T-helper 17 cell (primary cell): ENCODE data around the gene HNRNPDL. TPM values are rescaled to one million over a fixed set of nuclear protein-coding genes. Genes with fewer than 3 reads are reported as not detected.
"Not testable (repeated sequence)": the region's sequence is repeated elsewhere in the genome, so short reads cannot be mapped to it uniquely, and the experiment has no call there.

Experiments
- ATAC-seq: fragments of 150-1000 bp; cut with Tn5 transposase; 2 replicates; pipeline ENCODE4 v1.10.0; 2021; ENCODE audit warnings: mild to moderate bottlenecking, moderate library complexity
- DNase-seq, 3 donors: peaks; one replicate each; pipeline versions ENCODE4 v3.0.0 to v3.0.0-alpha.2; 2020 to 2021
- H3K9me3 ChIP-seq: one replicate; pipeline ENCODE4 v1.7.0; 2013; ENCODE audit warnings: low read length, mild to moderate bottlenecking; ENCODE audit not compliant: control insufficient read depth, poor library complexity, severe bottlenecking
- H3K27ac Mint-ChIP-seq: one replicate; pipeline ENCODE4 v1.8.0; 2022; ENCODE audit warnings: mild to moderate bottlenecking, moderate library complexity, mixed read lengths
- H3K27me3 Mint-ChIP-seq: one replicate; pipeline ENCODE4 v1.8.0; 2022; ENCODE audit warnings: mixed read lengths
- H3K36me3 Mint-ChIP-seq: one replicate; pipeline ENCODE4 v1.8.0; 2022; ENCODE audit warnings: low read depth, mixed read lengths
- H3K4me1 Mint-ChIP-seq: one replicate; pipeline ENCODE4 v1.8.0; 2022; ENCODE audit warnings: mild to moderate bottlenecking, mixed read lengths
- H3K4me3 Mint-ChIP-seq: one replicate; pipeline ENCODE4 v1.8.0; 2022; ENCODE audit warnings: mild to moderate bottlenecking, moderate library complexity, mixed read lengths
- total RNA-seq, 4 donors: library from RNA in 2 of 4; stranded (reverse) in 2 of 4; gene quantifications; one replicate each; pipeline ENCODE4 v1.2.3 and lab custom pipeline; 2022 to 2026

Gene HNRNPDL
- total RNA-seq (100 to 1,000 TPM; 339 to 360 TPM), total RNA-seq (lab: John Stamatoyannopoulos, UW) (621 to 622 reads per million in 2 donors)

GRCh38 chr4:82430193-82430963 is at the start of gene HNRNPDL, which contains the start of gene ENOPH1:
Gene HNRNPDL (minus strand): TSS chr4:82430462. CDS start chr4:82429690, 772 bp downstream.
Gene ENOPH1 (plus strand): TSS chr4:82430590. CDS start chr4:82430830, 240 bp downstream.
- H3K27ac Mint-ChIP-seq, result peak within 1 kb of the TSS; percentile 97
- peaks cover 6% of the 10 kb centered on the region for H3K36me3 Mint-ChIP-seq
- ATAC-seq (peak; percentile 78), DNase-seq (peak; percentile 91 to 94 (median 94))
- peak within 1 kb of the TSS; percentile 98 for H3K4me3 Mint-ChIP-seq
- H3K9me3 ChIP-seq, result no peaks in the 10 kb centered on the region
- H3K27me3 Mint-ChIP-seq, result no peaks in the 10 kb centered on the region
- H3K4me1 Mint-ChIP-seq, result peaks cover 42% of the 10 kb centered on the region

GRCh38 chr4:82479562-82479961 is 49.3 kb upstream of the HNRNPDL start:
- no peaks in the 10 kb centered on the region for H3K9me3 ChIP-seq
- H3K27ac Mint-ChIP-seq, result no peak overlapping the region
- no peak overlapping the region for H3K4me3 Mint-ChIP-seq
- H3K27me3 Mint-ChIP-seq, result no peaks in the 10 kb centered on the region
- DNase-seq (no peak), ATAC-seq (no peak)
- no peaks in the 10 kb centered on the region for H3K4me1 Mint-ChIP-seq
- H3K36me3 Mint-ChIP-seq, result peaks cover 7% of the 10 kb centered on the region

- not testable (repeated sequence) for H3K4me1 Mint-ChIP-seq, H3K4me3 Mint-ChIP-seq, H3K9me3 ChIP-seq, H3K27me3 Mint-ChIP-seq, H3K27ac Mint-ChIP-seq, H3K36me3 Mint-ChIP-seq, DNase-seq, ATAC-seq
Observed at GRCh38 chr4:82477469-82477868, 47.2 kb upstream of the HNRNPDL start.

GRCh38 chr4:82475931-82476330 is 45.7 kb upstream of the HNRNPDL start:
- not testable (repeated sequence) for H3K9me3 ChIP-seq, H3K27me3 Mint-ChIP-seq, DNase-seq, H3K4me1 Mint-ChIP-seq, H3K27ac Mint-ChIP-seq, H3K4me3 Mint-ChIP-seq, H3K36me3 Mint-ChIP-seq, ATAC-seq

- H3K27ac Mint-ChIP-seq, result no peak overlapping the region
- no peak overlapping the region for H3K4me3 Mint-ChIP-seq
- peaks cover 3% of the 10 kb centered on the region for H3K4me1 Mint-ChIP-seq
- H3K27me3 Mint-ChIP-seq, result no peaks in the 10 kb centered on the region
- DNase-seq (no peak), ATAC-seq (no peak)
- H3K36me3 Mint-ChIP-seq, result peaks cover 3% of the 10 kb centered on the region
- no peaks in the 10 kb centered on the region for H3K9me3 ChIP-seq
Observed at GRCh38 chr4:82473621-82474164, 43.4 kb upstream of the HNRNPDL start.

GRCh38 chr4:82473080-82473479 is 42.8 kb upstream of the HNRNPDL start:
- not testable (repeated sequence) for ATAC-seq, H3K9me3 ChIP-seq, DNase-seq, H3K4me3 Mint-ChIP-seq, H3K27me3 Mint-ChIP-seq, H3K4me1 Mint-ChIP-seq, H3K27ac Mint-ChIP-seq, H3K36me3 Mint-ChIP-seq

GRCh38 chr4:82469791-82470345 is 39.6 kb upstream of the HNRNPDL start:
- no peak for DNase-seq

GRCh38 chr4:82467471-82467870 is 37.2 kb upstream of the HNRNPDL start:
- ATAC-seq, result no peak
- H3K4me3 Mint-ChIP-seq, result no peak overlapping the region
- H3K36me3 Mint-ChIP-seq, result peaks cover 12% of the 10 kb centered on the region
- DNase-seq, result no peak
- peaks cover 14% of the 10 kb centered on the region for H3K4me1 Mint-ChIP-seq
- no peaks in the 10 kb centered on the region for H3K27me3 Mint-ChIP-seq
- no peak overlapping the region for H3K27ac Mint-ChIP-seq
- no peaks in the 10 kb centered on the region for H3K9me3 ChIP-seq

More at GRCh38 chr4:82469791-82470345, 39.6 kb upstream of the HNRNPDL start:
- no peaks in the 10 kb centered on the region for H3K27me3 Mint-ChIP-seq
- H3K27ac Mint-ChIP-seq, result no peak overlapping the region
- no peak overlapping the region for H3K4me3 Mint-ChIP-seq
- peaks cover 5% of the 10 kb centered on the region for H3K4me1 Mint-ChIP-seq
- H3K36me3 Mint-ChIP-seq, result peaks cover 6% of the 10 kb centered on the region
- no peaks in the 10 kb centered on the region for H3K9me3 ChIP-seq
- ATAC-seq, result no peak

GRCh38 chr4:82463221-82463620 is 33.0 kb upstream of the HNRNPDL start:
- H3K4me3 Mint-ChIP-seq, result no peak overlapping the region
- no peak overlapping the region for H3K27ac Mint-ChIP-seq
- no peak for DNase-seq
- no peak for ATAC-seq
- no peaks in the 10 kb centered on the region for H3K27me3 Mint-ChIP-seq
- H3K9me3 ChIP-seq, result no peaks in the 10 kb centered on the region
- H3K36me3 Mint-ChIP-seq, result peaks cover 12% of the 10 kb centered on the region
- H3K4me1 Mint-ChIP-seq, result peaks cover 19% of the 10 kb centered on the region

GRCh38 chr4:82462415-82462831 is 32.2 kb upstream of the HNRNPDL start:
- peak; percentile 95 for ATAC-seq
- H3K27ac Mint-ChIP-seq, result no peak overlapping the region

GRCh38 chr4:82461710-82462109 is 31.4 kb upstream of the HNRNPDL start:
- Mint-ChIP-seq H3K36me3 (peaks cover 12% of the 10 kb centered on the region), H3K4me1 (peaks cover 19% of the 10 kb centered on the region), H3K4me3 (no peak overlapping the region), H3K27ac (peak overlapping the region; percentile 77), H3K27me3 (no peaks in the 10 kb centered on the region)
- no peaks in the 10 kb centered on the region for H3K9me3 ChIP-seq
- DNase-seq (no peak), ATAC-seq (no peak)

More at GRCh38 chr4:82462415-82462831, 32.2 kb upstream of the HNRNPDL start:
- Mint-ChIP-seq H3K4me1 (peaks cover 19% of the 10 kb centered on the region), H3K27me3 (no peaks in the 10 kb centered on the region), H3K4me3 (no peak overlapping the region), H3K36me3 (peaks cover 12% of the 10 kb centered on the region)
- no peaks in the 10 kb centered on the region for H3K9me3 ChIP-seq
- peak; percentile 59 to 80 (median 69) for DNase-seq

GRCh38 chr4:82458729-82459128 is 28.5 kb upstream of the HNRNPDL start:
- ATAC-seq (no peak), DNase-seq (no peak)
- H3K36me3 Mint-ChIP-seq, result peaks cover 6% of the 10 kb centered on the region
- no peaks in the 10 kb centered on the region for H3K27me3 Mint-ChIP-seq
- no peak overlapping the region for H3K4me3 Mint-ChIP-seq
- H3K9me3 ChIP-seq, result no peaks in the 10 kb centered on the region
- peak overlapping the region; percentile 45 for H3K27ac Mint-ChIP-seq
- peaks cover 12% of the 10 kb centered on the region for H3K4me1 Mint-ChIP-seq

GRCh38 chr4:82457266-82457665 is 27.0 kb upstream of the HNRNPDL start:
- H3K27ac Mint-ChIP-seq, result peak overlapping the region; percentile 29
- H3K4me1 Mint-ChIP-seq, result peaks cover 7% of the 10 kb centered on the region
- DNase-seq, result no peak
- no peaks in the 10 kb centered on the region for H3K9me3 ChIP-seq
- no peak for ATAC-seq
- no peaks in the 10 kb centered on the region for H3K27me3 Mint-ChIP-seq
- H3K4me3 Mint-ChIP-seq, result no peak overlapping the region
- H3K36me3 Mint-ChIP-seq, result peaks cover 3% of the 10 kb centered on the region
